ENCODE measurements around the gene UHRF2. TPM values are rescaled to one million over a fixed set of nuclear protein-coding genes. Genes with fewer than 3 reads are reported as not detected.

UHRF2 gene
- total and polyA plus RNA-seq, 2 donors (not counting 3 experiments of a cell fraction or from before 2014, with no cell fraction given), result 63.5 to 101 TPM

- TF ChIP-seq GATA2 (IDR thresholded peaks at IDR 0.05; ENCODE audit: insufficient read depth, insufficient read length, low read depth, low read length), result no peak
- no peak for TF ChIP-seq POLR2AphosphoS5 (IDR thresholded peaks at IDR 0.05; ENCODE audit: insufficient read depth, low read depth, low read length)
- TF ChIP-seq POLR2A (IDR thresholded peaks at IDR 0.05; ENCODE audit: low read depth, low read length), result no peak
- no peak for TF ChIP-seq CTCF (IDR thresholded peaks at IDR 0.05; ENCODE audit: extremely low read depth in 1 of 2, insufficient read depth in 1 of 2, low read depth in 1 of 2, low read length in 2 of 2)
- no peak for TF ChIP-seq MYC (IDR thresholded peaks at IDR 0.05; ENCODE audit: low read depth, low read length)
- no peak for TF ChIP-seq JUN (IDR thresholded peaks at IDR 0.05; ENCODE audit: borderline replicate concordance, insufficient read depth, insufficient read length, low read depth)
- TF ChIP-seq, protein P1, sequence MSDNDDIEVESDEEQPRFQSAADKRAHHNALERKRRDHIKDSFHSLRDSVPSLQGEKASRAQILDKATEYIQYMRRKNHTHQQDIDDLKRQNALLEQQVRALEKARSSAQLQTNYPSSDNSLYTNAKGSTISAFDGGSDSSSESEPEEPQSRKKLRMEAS (IDR thresholded peaks at IDR 0.05; ENCODE audit: insufficient read depth, insufficient read length), result no peak
- TF ChIP-seq EZH2 (IDR thresholded peaks at IDR 0.05; ENCODE audit: borderline replicate concordance, low read depth, low read length, severe bottlenecking), result no peak
- no peak for TF ChIP-seq FOS (IDR thresholded peaks at IDR 0.05; ENCODE audit: borderline replicate concordance, insufficient read depth, low read length)
- POLR2A ChIA-PET, result no interaction called here
These were observed 86.0 kb downstream of the UHRF2 start for GRCh38 chr9:6498982-6499381.

More at GRCh38 chr9:6498982-6499381, 86.0 kb downstream of the UHRF2 start:
- no peak for FAIRE-seq
- H3K4me3 ChIP-seq (replicated peaks in 1 of 3; ENCODE audit: insufficient read depth in 1 of 3, low read depth in 1 of 3, low read length in 3 of 3), result no peak overlapping the region
- H3K27me3 ChIP-seq (ENCODE audit: control insufficient read depth in 2 of 2, insufficient read depth in 2 of 2, low read length in 2 of 2), result no peaks in the 10 kb centered on the region
- H3K9ac ChIP-seq (replicated peaks; ENCODE audit: extremely low read depth, insufficient read depth, low read length), result no peak overlapping the region
- no peaks in the 10 kb centered on the region for H3K9me3 ChIP-seq (replicated peaks; ENCODE audit: control insufficient read depth, insufficient read depth, low read length)
- BruUV-seq (replicated peaks), result no TSS peak
- H4K20me1 ChIP-seq (replicated peaks; ENCODE audit: control insufficient read depth, extremely low read depth, insufficient read depth, low read length), result no peaks in the 10 kb centered on the region
- peaks cover 16 to 36% of the 10 kb centered on the region in 2 experiments for H3K36me3 ChIP-seq (ENCODE audit: control insufficient read depth in 2 of 2, extremely low read depth in 1 of 2, insufficient read depth in 2 of 2, low read length in 2 of 2)
- intact Hi-C loops (cut with micrococcal nuclease), result loop anchor here (10.0 kb wide), 1 partner anchor 144 kb away; no protein-coding TSS in a partner anchor
- no peak overlapping the region for H2AFZ ChIP-seq (ENCODE audit: low read depth, low read length)
- peaks cover 3% of the 10 kb centered on the region for H3K4me1 ChIP-seq (ENCODE audit: control insufficient read depth, extremely low read depth, insufficient read depth, low read length)
- no peak overlapping the region for H3K27ac ChIP-seq (ENCODE audit: insufficient read depth, low read depth, low read length)
- H3K79me2 ChIP-seq (ENCODE audit: control insufficient read depth, insufficient read depth, low read length), result peaks cover 26% of the 10 kb centered on the region
- dilution Hi-C loops (cut with MboI; ENCODE audit: extremely low pct_ligation_motif_present, low sequenced_read_pairs), result no loop called here
- CTCF ChIA-PET, result interaction anchor here (1.0 to 2.1 kb wide), 2 partner anchors 11 to 69 kb away, joined by 3 to 10 read pairs; no protein-coding TSS in a partner anchor
- no peaks in the 10 kb centered on the region for H3K9me1 ChIP-seq (replicated peaks; ENCODE audit: control insufficient read depth, extremely low read depth, insufficient read depth, low read length)
- DNase-seq (ENCODE audit: low read depth, low spot score), result no peak
- no peak overlapping the region for H3K4me2 ChIP-seq (ENCODE audit: insufficient read depth, low read length)
